Measurements from ENCODE around the gene TPGS1. TPM values are rescaled to one million over a fixed set of nuclear protein-coding genes. Genes with fewer than 3 reads are reported as not detected.
A peak's percentile ranks its signal among the peaks of the same experiment; 100 is the strongest.

TPGS1 gene
- total and polyA plus RNA-seq, 2 donors from 2014 or later = 17.9 to 23.1 TPM

DNA sequence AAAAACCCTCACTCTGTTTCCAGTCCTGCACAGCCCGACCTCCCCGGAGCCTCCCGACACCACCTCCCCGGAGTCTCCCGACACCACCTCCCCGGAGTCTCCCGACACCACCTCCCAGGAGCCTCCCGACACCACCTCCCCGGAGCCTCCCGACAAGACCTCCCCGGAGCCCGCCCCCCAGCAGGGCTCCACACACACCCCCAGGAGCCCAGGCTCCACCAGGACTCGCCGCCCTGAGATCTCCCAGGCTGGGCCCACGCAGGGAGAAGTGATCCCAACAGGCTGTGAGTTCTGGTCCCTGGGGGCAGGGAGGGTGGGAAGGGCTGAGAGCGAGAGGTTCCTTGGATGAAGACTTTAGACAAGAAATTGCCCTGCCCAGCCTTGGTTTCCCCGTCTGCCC, 5.7 kb upstream of the TPGS1 start:
- Histone ChIP-seq H3K27me3 (ENCODE audit: control insufficient read depth, insufficient read depth, low read length) (peaks cover 13% of the 10 kb centered on the region), H3K9ac (ENCODE audit: low read length in 3 of 3) (no peak overlapping the region), H3K4me3 (ENCODE audit: low read length in 3 of 3) (no peak overlapping the region), H3K36me3 (ENCODE audit: control insufficient read depth in 2 of 3, insufficient read depth in 3 of 3, low read length in 3 of 3) (no peaks in the 10 kb centered on the region), H3K4me1 (ENCODE audit: control insufficient read depth in 2 of 3, insufficient read depth in 2 of 3, low read depth in 1 of 3, low read length in 3 of 3) (peaks cover 0 to 6% (median 0%) of the 10 kb centered on the region in 3 donors), H3K9me3 (ENCODE audit: control insufficient read depth in 2 of 3, insufficient read depth in 1 of 3, low read length in 3 of 3) (no peaks in the 10 kb centered on the region), H3K27ac (ENCODE audit: low read depth in 2 of 2, low read length in 2 of 2) (no peak overlapping the region)
- FAIRE-seq = no peak
- DNase-seq = no peak
- TF ChIP-seq, protein P1, sequence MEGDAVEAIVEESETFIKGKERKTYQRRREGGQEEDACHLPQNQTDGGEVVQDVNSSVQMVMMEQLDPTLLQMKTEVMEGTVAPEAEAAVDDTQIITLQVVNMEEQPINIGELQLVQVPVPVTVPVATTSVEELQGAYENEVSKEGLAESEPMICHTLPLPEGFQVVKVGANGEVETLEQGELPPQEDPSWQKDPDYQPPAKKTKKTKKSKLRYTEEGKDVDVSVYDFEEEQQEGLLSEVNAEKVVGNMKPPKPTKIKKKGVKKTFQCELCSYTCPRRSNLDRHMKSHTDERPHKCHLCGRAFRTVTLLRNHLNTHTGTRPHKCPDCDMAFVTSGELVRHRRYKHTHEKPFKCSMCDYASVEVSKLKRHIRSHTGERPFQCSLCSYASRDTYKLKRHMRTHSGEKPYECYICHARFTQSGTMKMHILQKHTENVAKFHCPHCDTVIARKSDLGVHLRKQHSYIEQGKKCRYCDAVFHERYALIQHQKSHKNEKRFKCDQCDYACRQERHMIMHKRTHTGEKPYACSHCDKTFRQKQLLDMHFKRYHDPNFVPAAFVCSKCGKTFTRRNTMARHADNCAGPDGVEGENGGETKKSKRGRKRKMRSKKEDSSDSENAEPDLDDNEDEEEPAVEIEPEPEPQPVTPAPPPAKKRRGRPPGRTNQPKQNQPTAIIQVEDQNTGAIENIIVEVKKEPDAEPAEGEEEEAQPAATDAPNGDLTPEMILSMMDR (IDR thresholded peaks at IDR 0.05; ENCODE audit: borderline replicate concordance, extremely low read depth, insufficient read depth) = no peak
- intact Hi-C loops (cut with DNase I) = no loop called here

DNA sequence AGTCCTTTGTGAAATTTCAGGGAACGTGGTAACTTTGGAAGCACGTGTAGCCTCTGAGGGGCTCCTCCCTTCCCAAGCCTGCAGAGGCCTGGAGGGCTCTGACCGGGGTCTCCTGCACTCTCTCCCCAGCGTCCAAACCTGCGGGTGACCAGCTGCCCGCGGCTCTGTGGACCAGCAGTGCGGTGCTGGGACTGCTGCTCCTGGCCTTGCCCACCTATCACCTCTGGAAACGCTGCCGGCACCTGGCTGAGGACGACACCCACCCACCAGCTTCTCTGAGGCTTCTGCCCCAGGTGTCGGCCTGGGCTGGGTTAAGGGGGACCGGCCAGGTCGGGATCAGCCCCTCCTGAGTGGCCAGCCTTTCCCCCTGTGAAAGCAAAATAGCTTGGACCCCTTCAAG, 2.7 kb upstream of the TPGS1 start:
- Histone ChIP-seq H3K4me3 (ENCODE audit: low read length in 3 of 3) (no peak overlapping the region), H3K9me3 (ENCODE audit: control insufficient read depth in 2 of 3, insufficient read depth in 1 of 3, low read length in 3 of 3) (no peaks in the 10 kb centered on the region), H3K9ac (ENCODE audit: low read length in 3 of 3) (no peak overlapping the region), H3K4me1 (ENCODE audit: control insufficient read depth in 2 of 3, insufficient read depth in 2 of 3, low read depth in 1 of 3, low read length in 3 of 3) (peaks cover 0 to 14% (median 3%) of the 10 kb centered on the region in 3 donors), H3K27me3 (ENCODE audit: control insufficient read depth, insufficient read depth, low read length) (no peaks in the 10 kb centered on the region), H3K27ac (ENCODE audit: low read depth in 2 of 2, low read length in 2 of 2) (no peak overlapping the region), H3K36me3 (ENCODE audit: control insufficient read depth in 2 of 3, insufficient read depth in 3 of 3, low read length in 3 of 3) (peaks cover 0 to 3% (median 0%) of the 10 kb centered on the region in 3 donors)
- FAIRE-seq = no peak
- intact Hi-C loops (cut with DNase I) = no loop called here
- peak in 1 of 5 donors; percentile 55 for DNase-seq
- TF ChIP-seq, protein P1 (IDR thresholded peaks at IDR 0.05; ENCODE audit: borderline replicate concordance, extremely low read depth, insufficient read depth) = no peak

DNA sequence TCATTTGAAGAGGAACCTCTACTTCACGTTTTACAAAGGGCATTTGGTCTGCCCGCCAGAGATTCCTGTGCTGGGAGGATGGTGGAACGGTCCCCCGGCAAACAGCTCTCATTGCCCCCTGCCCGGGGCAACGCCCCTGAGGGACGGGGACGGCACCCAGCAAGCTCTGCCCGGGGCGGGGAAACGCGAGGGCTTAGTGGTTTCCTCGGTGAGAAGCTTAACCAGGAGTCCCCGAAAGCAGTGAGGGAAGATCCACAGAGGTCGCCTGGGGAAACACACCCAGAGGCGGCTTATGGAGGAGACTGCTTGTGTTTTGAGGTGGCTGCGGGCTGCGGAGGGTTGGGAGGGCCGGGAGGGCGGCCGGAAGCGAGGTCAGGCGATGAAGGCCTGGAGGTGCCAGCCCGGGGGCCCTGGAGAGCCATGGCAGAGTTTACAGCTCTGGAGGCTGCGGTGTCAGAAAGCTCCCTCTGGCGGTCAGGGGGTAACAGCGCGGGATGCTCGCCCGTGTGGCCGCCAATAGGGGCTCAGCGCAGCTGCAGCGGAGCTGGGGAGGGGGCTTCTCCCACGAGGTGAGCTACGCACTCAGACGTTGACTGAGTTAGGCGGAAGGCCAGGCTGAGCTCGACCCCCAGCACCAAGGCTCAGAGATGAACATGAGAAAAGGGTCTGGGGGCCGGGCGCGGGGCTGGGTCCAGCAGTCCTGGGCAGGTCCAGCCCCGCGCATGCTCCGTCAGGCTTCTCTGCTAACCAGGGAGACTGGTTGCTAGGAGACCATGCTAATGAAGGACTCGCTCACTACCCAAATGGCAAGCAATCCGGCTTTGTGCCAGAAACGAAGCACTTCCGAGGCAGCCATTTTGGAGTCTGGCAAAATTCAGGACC, 652 bp upstream of the TPGS1 start:
- H3K9me3 ChIP-seq (ENCODE audit: control insufficient read depth in 2 of 3, insufficient read depth in 1 of 3, low read length in 3 of 3) = no peaks in the 10 kb centered on the region
- intact Hi-C loops (cut with DNase I) = no loop called here
- H3K4me3 ChIP-seq (ENCODE audit: low read length in 3 of 3) = peak overlapping the region; percentile 76 to 84 (median 81)
- H3K27me3 ChIP-seq (ENCODE audit: control insufficient read depth, insufficient read depth, low read length) = no peaks in the 10 kb centered on the region
- FAIRE-seq (no peak), DNase-seq (peak; percentile 97 to 100 (median 99))
- TF ChIP-seq, protein P1 (IDR thresholded peaks at IDR 0.05; ENCODE audit: borderline replicate concordance, extremely low read depth, insufficient read depth) = peak; percentile 88
- peak overlapping the region; percentile 48 to 65 (median 64) for H3K9ac ChIP-seq (ENCODE audit: low read length in 3 of 3)
- H3K4me1 ChIP-seq (ENCODE audit: control insufficient read depth in 2 of 3, insufficient read depth in 2 of 3, low read depth in 1 of 3, low read length in 3 of 3) = peaks cover 0 to 14% (median 3%) of the 10 kb centered on the region in 3 donors
- H3K36me3 ChIP-seq (ENCODE audit: control insufficient read depth in 2 of 3, insufficient read depth in 3 of 3, low read length in 3 of 3) = peaks cover 0 to 5% (median 0%) of the 10 kb centered on the region in 3 donors
- H3K27ac ChIP-seq (ENCODE audit: low read depth in 2 of 2, low read length in 2 of 2) = peak overlapping the region; percentile 66 to 86

Measured in kidney (tissue), 14 donors.